Measurements from ENCODE around the gene CCL11.

Gene CCL11

DNA sequence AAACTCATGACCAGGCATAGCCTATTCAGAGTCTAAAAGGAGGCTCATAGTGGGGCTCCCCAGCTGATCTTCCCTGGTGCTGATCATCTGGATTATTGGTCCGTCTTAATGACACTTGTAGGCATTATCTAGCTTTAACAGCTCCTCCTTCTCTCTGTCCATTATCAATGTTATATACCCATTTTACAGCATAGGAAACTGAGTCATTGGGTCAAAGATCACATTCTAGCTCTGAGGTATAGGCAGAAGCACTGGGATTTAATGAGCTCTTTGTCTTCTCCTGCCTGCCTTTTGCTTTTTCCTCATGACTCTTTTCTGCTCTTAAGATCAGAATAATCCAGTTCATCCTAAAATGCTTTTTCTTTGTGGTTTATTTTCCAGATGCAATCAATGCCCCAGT, 29.7 kb upstream of the CCL11 start:
- peaks cover 16 to 22% of the 10 kb centered on the region in 2 donors for H3K4me1 ChIP-seq (ENCODE audit: control insufficient read depth in 2 of 2, insufficient read depth in 2 of 2, low read length in 2 of 2)
- peak overlapping the region; percentile 60 to 70 for H3K27ac ChIP-seq (ENCODE audit: low read depth in 2 of 2, low read length in 2 of 2)
- no peaks in the 10 kb centered on the region for H3K27me3 ChIP-seq (ENCODE audit: control insufficient read depth in 2 of 2, insufficient read depth in 2 of 2, low read length in 2 of 2)
- H3K9me3 ChIP-seq (ENCODE audit: control insufficient read depth in 2 of 2, low read length in 2 of 2), result no peaks in the 10 kb centered on the region
- H3K36me3 ChIP-seq (ENCODE audit: control insufficient read depth in 2 of 2, insufficient read depth in 2 of 2, low read length in 2 of 2), result no peaks in the 10 kb centered on the region
- H3K9ac ChIP-seq (ENCODE audit: low read depth in 1 of 2, low read length in 2 of 2), result peak overlapping the region; percentile 46 to 54
- H3K4me3 ChIP-seq (ENCODE audit: low read length in 2 of 2), result peak overlapping the region; percentile 44 to 65

DNA sequence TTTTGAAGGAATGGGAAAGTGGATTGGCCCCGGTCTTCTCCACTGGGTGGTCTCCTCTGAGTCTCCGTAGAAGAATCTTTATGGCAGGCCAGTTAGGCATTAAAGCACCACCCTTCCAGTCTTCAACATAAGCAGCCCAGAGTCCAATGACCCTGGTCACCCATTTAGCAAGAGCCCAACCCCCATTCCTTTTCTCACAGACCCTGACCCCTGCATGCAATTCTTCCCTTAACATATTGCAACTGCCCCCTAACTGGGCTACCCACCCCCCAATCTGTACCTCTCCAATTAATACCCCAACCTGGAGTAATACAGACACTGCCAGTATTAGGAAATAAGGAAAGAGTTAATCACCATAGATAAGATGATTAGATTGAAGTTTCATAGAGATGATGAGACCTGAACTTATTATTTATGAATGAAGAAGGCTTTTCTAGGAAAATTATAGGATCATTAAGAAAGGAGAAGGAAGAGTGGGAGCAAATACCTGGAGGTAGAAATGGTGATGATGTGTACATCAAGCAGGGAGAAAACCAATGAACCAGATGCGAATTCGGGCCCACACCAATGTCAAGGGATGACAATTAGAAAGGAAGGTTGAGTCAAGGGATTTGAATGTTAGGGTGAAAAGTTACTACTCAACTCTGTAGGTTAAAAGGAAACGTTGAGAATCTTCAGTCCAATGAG, 28.1 kb upstream of the CCL11 start:
- Histone ChIP-seq H3K9ac (ENCODE audit: low read depth in 1 of 2, low read length in 2 of 2) (no peak overlapping the region), H3K27me3 (ENCODE audit: control insufficient read depth in 2 of 2, insufficient read depth in 2 of 2, low read length in 2 of 2) (no peaks in the 10 kb centered on the region), H3K9me3 (ENCODE audit: control insufficient read depth in 2 of 2, low read length in 2 of 2) (no peaks in the 10 kb centered on the region), H3K36me3 (ENCODE audit: control insufficient read depth in 2 of 2, insufficient read depth in 2 of 2, low read length in 2 of 2) (no peaks in the 10 kb centered on the region), H3K4me1 (ENCODE audit: control insufficient read depth in 2 of 2, insufficient read depth in 2 of 2, low read length in 2 of 2) (peaks cover 9 to 13% of the 10 kb centered on the region in 2 donors), H3K4me3 (ENCODE audit: low read length in 2 of 2) (no peak overlapping the region), H3K27ac (ENCODE audit: low read depth in 2 of 2, low read length in 2 of 2) (no peak overlapping the region)

DNA sequence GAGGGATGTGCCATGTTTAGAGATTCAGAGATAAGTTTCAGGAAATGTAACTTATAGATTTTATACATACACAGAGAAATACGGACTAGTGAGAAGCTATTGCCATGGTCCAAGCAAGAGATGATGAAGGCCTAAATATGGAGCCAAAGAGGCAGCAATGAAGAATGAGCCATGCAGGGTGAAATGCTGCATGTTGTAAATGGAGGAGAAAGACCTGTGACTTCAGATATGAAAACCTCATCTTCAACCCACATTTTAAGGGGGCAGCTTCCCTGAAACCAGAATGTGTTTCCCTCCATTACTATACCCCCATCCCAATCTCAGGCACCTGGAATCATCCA, 27.6 kb upstream of the CCL11 start:
- Histone ChIP-seq H3K4me1 (ENCODE audit: control insufficient read depth in 2 of 2, insufficient read depth in 2 of 2, low read length in 2 of 2) (peaks cover 9 to 12% of the 10 kb centered on the region in 2 donors), H3K9ac (ENCODE audit: low read depth in 1 of 2, low read length in 2 of 2) (no peak overlapping the region), H3K9me3 (ENCODE audit: control insufficient read depth in 2 of 2, low read length in 2 of 2) (no peaks in the 10 kb centered on the region), H3K27me3 (ENCODE audit: control insufficient read depth in 2 of 2, insufficient read depth in 2 of 2, low read length in 2 of 2) (no peaks in the 10 kb centered on the region), H3K36me3 (ENCODE audit: control insufficient read depth in 2 of 2, insufficient read depth in 2 of 2, low read length in 2 of 2) (no peaks in the 10 kb centered on the region), H3K4me3 (ENCODE audit: low read length in 2 of 2) (no peak overlapping the region), H3K27ac (ENCODE audit: low read depth in 2 of 2, low read length in 2 of 2) (no peak overlapping the region)

DNA sequence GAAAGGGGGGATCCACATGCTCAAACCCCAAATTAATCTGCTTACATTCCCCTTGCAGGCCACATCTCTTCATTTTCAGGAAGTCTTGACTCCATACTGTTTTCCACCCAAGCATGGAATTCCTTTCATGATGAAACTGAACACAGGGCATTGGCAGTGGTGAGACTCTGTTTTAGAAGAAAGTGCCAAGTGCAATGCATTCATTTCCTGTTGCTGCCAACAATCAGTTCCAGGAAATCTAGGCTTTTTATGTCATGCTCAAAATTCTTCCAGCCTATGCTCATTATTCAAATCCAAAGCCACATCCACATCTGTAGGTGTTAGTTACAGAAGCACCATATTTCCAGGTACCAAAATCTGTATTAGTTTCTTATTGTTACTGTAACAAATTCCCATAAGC, 26.4 kb upstream of the CCL11 start:
- Histone ChIP-seq H3K36me3 (ENCODE audit: control insufficient read depth in 2 of 2, insufficient read depth in 2 of 2, low read length in 2 of 2) (no peaks in the 10 kb centered on the region), H3K27me3 (ENCODE audit: control insufficient read depth in 2 of 2, insufficient read depth in 2 of 2, low read length in 2 of 2) (no peaks in the 10 kb centered on the region), H3K9ac (ENCODE audit: low read depth in 1 of 2, low read length in 2 of 2) (no peak overlapping the region), H3K4me1 (ENCODE audit: control insufficient read depth in 2 of 2, insufficient read depth in 2 of 2, low read length in 2 of 2) (peaks cover 0 to 3% of the 10 kb centered on the region in 2 donors), H3K27ac (ENCODE audit: low read depth in 2 of 2, low read length in 2 of 2) (no peak overlapping the region), H3K4me3 (ENCODE audit: low read length in 2 of 2) (no peak overlapping the region), H3K9me3 (ENCODE audit: control insufficient read depth in 2 of 2, low read length in 2 of 2) (no peaks in the 10 kb centered on the region)

DNA sequence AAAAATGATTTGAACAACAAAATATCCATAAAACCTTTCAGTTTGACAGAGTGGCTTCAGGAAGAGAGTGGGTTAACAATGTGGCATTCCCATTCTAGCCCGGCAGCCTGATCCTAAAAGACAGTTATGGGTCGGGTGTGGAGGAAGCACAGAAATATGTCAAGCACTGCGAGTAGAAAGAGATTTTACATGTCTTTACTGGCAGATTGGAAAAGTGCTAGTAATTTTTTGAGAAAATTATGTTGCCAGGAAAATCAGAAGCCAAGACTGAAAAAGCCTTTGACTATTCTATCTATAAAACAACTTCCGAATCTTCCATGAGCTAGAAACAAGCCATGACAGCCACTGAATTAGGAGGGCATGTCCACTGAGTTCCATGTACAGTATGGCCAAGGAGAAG, 24.7 kb upstream of the CCL11 start:
- H3K4me1 ChIP-seq (ENCODE audit: control insufficient read depth in 2 of 2, insufficient read depth in 2 of 2, low read length in 2 of 2), result no peaks in the 10 kb centered on the region
- H3K36me3 ChIP-seq (ENCODE audit: control insufficient read depth in 2 of 2, insufficient read depth in 2 of 2, low read length in 2 of 2), result no peaks in the 10 kb centered on the region
- no peaks in the 10 kb centered on the region for H3K27me3 ChIP-seq (ENCODE audit: control insufficient read depth in 2 of 2, insufficient read depth in 2 of 2, low read length in 2 of 2)
- H3K9me3 ChIP-seq (ENCODE audit: control insufficient read depth in 2 of 2, low read length in 2 of 2), result no peaks in the 10 kb centered on the region
- H3K9ac ChIP-seq (ENCODE audit: low read depth in 1 of 2, low read length in 2 of 2), result no peak overlapping the region
- no peak overlapping the region for H3K4me3 ChIP-seq (ENCODE audit: low read length in 2 of 2)
- H3K27ac ChIP-seq (ENCODE audit: low read depth in 2 of 2, low read length in 2 of 2), result no peak overlapping the region

DNA sequence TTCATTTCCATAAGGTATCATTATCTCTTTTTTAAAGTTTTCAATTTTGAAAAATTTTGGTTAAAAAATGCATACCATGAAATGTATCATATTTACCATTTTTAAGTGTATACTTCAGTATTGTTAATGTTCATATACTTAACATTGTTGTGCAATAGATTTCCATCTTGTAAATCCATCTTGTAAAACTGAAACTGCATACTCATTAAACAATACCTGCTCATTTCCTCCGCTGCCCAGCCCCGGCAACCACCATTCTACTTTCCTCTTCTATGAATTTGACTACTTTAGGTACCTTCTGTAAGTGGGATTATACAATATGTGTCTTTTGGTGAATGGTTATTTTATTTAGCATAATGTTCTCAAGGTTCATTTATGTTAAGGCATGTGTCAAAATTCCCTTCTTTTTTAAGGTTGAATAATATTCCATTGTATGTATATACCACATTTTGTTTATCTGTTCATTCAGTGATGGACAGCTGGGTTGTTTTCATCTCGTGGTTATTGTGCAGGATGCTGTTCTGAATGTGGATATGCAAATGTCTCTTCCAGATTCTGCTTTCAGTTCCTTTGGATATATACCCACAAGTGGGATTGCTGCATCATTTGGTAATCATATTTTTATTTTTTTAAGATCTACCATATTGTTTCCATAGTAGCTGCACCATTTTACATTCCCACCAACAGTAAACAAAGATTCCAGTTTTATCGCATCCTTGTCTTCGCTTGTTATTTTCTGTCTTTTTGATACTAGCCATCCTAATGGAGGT, 23.8 kb upstream of the CCL11 start:
- Histone ChIP-seq H3K36me3 (ENCODE audit: control insufficient read depth in 2 of 2, insufficient read depth in 2 of 2, low read length in 2 of 2) (no peaks in the 10 kb centered on the region), H3K9ac (ENCODE audit: low read depth in 1 of 2, low read length in 2 of 2) (no peak overlapping the region), H3K4me1 (ENCODE audit: control insufficient read depth in 2 of 2, insufficient read depth in 2 of 2, low read length in 2 of 2) (no peaks in the 10 kb centered on the region), H3K27me3 (ENCODE audit: control insufficient read depth in 2 of 2, insufficient read depth in 2 of 2, low read length in 2 of 2) (no peaks in the 10 kb centered on the region), H3K27ac (ENCODE audit: low read depth in 2 of 2, low read length in 2 of 2) (no peak overlapping the region), H3K9me3 (ENCODE audit: control insufficient read depth in 2 of 2, low read length in 2 of 2) (no peaks in the 10 kb centered on the region), H3K4me3 (ENCODE audit: low read length in 2 of 2) (no peak overlapping the region)

DNA sequence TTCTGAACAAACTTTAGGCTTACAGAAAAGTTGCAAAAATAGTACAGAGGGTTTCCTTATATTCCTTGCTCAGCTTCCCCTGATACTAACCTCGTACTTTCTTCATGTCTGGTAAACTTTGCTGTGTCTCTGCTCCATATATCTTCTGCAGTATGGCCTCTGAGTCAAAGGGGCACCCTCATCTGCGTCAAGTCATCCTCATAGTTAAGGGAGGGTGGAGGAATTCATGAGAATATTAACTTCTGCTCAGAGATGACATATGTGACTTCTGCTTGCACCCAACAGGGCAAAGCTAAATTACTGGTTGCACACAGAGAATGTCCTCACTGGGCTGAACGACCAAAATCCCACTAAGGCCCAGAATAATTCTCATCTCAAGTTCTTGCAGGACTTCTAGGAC, 19.8 kb upstream of the CCL11 start:
- H3K9ac ChIP-seq (ENCODE audit: low read depth in 1 of 2, low read length in 2 of 2), result no peak overlapping the region
- no peak overlapping the region for H3K4me3 ChIP-seq (ENCODE audit: low read length in 2 of 2)
- no peaks in the 10 kb centered on the region for H3K36me3 ChIP-seq (ENCODE audit: control insufficient read depth in 2 of 2, insufficient read depth in 2 of 2, low read length in 2 of 2)
- no peaks in the 10 kb centered on the region for H3K27me3 ChIP-seq (ENCODE audit: control insufficient read depth in 2 of 2, insufficient read depth in 2 of 2, low read length in 2 of 2)
- H3K9me3 ChIP-seq (ENCODE audit: control insufficient read depth in 2 of 2, low read length in 2 of 2), result no peaks in the 10 kb centered on the region
- no peak overlapping the region for H3K27ac ChIP-seq (ENCODE audit: low read depth in 2 of 2, low read length in 2 of 2)
- H3K4me1 ChIP-seq (ENCODE audit: control insufficient read depth in 2 of 2, insufficient read depth in 2 of 2, low read length in 2 of 2), result no peaks in the 10 kb centered on the region

DNA sequence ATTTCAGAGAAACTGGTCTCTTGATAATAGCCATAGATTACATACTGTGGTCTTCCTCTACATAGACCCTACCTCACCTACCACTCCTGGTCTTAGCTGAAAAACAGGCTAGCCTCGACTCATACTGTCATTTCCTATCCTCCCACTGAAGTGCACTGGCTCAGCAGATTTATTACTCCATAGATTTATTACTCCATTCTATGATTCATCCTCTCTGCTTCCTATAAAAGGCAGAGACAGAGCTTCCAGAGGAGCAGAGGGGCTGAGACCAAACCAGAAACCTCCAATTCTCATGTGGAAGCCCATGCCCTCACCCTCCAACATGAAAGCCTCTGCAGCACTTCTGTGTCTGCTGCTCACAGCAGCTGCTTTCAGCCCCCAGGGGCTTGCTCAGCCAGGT, 15.6 kb upstream of the CCL11 start, which contains the start of gene CCL7:
CCL7 (plus strand) TSS at position 253 of the 400 bp plus-strand sequence; CDS start at position 323, 70 bp downstream.
- no peaks in the 10 kb centered on the region for H3K36me3 ChIP-seq (ENCODE audit: control insufficient read depth in 2 of 2, insufficient read depth in 2 of 2, low read length in 2 of 2)
- no peaks in the 10 kb centered on the region for H3K4me1 ChIP-seq (ENCODE audit: control insufficient read depth in 2 of 2, insufficient read depth in 2 of 2, low read length in 2 of 2)
- H3K27me3 ChIP-seq (ENCODE audit: control insufficient read depth in 2 of 2, insufficient read depth in 2 of 2, low read length in 2 of 2), result no peaks in the 10 kb centered on the region
- H3K27ac ChIP-seq (ENCODE audit: low read depth in 2 of 2, low read length in 2 of 2), result no peak within 1 kb of the TSS
- no peak within 1 kb of the TSS for H3K9ac ChIP-seq (ENCODE audit: low read depth in 1 of 2, low read length in 2 of 2)
- no peak within 1 kb of the TSS for H3K4me3 ChIP-seq (ENCODE audit: low read length in 2 of 2)
- no peaks in the 10 kb centered on the region for H3K9me3 ChIP-seq (ENCODE audit: control insufficient read depth in 2 of 2, low read length in 2 of 2)

DNA sequence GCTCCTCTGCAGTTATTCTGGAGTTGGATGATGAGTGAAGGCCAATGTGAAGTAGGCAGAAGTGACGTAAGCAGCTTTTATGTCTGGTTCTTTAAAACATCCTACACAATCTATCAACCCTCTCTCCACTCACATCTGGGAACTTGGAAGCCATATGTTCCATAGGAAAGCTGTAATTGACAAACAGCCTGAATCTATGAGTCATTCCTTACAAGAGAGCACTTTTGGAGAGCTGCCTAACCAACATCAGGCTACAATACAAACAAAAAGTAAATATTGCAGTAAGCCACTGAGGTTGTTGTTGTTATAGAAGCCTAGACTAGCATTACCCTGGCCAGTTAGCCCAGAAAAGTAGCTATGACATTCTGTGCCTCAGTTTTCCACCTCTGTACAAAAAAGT, 9.7 kb upstream of the CCL11 start:
- Histone ChIP-seq H3K4me3 (ENCODE audit: low read length in 2 of 2) (no peak overlapping the region), H3K9me3 (ENCODE audit: control insufficient read depth in 2 of 2, low read length in 2 of 2) (no peaks in the 10 kb centered on the region), H3K4me1 (ENCODE audit: control insufficient read depth in 2 of 2, insufficient read depth in 2 of 2, low read length in 2 of 2) (no peaks in the 10 kb centered on the region), H3K27ac (ENCODE audit: low read depth in 2 of 2, low read length in 2 of 2) (no peak overlapping the region), H3K27me3 (ENCODE audit: control insufficient read depth in 2 of 2, insufficient read depth in 2 of 2, low read length in 2 of 2) (no peaks in the 10 kb centered on the region), H3K36me3 (ENCODE audit: control insufficient read depth in 2 of 2, insufficient read depth in 2 of 2, low read length in 2 of 2) (no peaks in the 10 kb centered on the region), H3K9ac (ENCODE audit: low read depth in 1 of 2, low read length in 2 of 2) (no peak overlapping the region)

DNA sequence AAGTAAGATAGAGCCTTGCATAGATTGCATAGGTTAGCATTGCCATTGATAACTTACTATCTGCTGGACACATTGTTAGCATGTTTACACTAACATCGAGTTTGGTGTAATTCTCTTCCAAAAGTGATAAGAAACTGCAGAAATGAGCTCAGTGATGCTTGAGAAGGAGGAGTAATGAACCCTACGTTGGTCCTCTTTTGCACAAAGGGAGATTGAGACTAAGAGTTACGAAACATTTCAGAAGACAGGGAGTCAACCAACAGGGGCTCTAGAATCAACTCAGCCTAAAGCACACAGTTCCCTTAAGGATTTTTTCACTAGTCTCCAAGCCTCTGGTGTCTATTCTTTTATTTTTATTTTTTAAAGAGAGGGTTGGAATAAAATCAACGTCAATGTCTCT, 8.7 kb upstream of the CCL11 start:
- Histone ChIP-seq H3K9me3 (ENCODE audit: control insufficient read depth in 2 of 2, low read length in 2 of 2) (no peaks in the 10 kb centered on the region), H3K27ac (ENCODE audit: low read depth in 2 of 2, low read length in 2 of 2) (no peak overlapping the region), H3K4me3 (ENCODE audit: low read length in 2 of 2) (no peak overlapping the region), H3K9ac (ENCODE audit: low read depth in 1 of 2, low read length in 2 of 2) (no peak overlapping the region), H3K27me3 (ENCODE audit: control insufficient read depth in 2 of 2, insufficient read depth in 2 of 2, low read length in 2 of 2) (no peaks in the 10 kb centered on the region), H3K4me1 (ENCODE audit: control insufficient read depth in 2 of 2, insufficient read depth in 2 of 2, low read length in 2 of 2) (no peaks in the 10 kb centered on the region), H3K36me3 (ENCODE audit: control insufficient read depth in 2 of 2, insufficient read depth in 2 of 2, low read length in 2 of 2) (no peaks in the 10 kb centered on the region)

Data from mucosa of rectum (tissue), 2 donors.